NCI-H2029 (cell line): ENCODE results near the gene DNTTIP2.
"Not testable (repeated sequence)": the region's sequence is repeated elsewhere in the genome, so short reads cannot be mapped to it uniquely, and the experiment has no call there.

Source experiments
- DNase-seq: peaks from one replicate; lab custom pipeline; 2025; lab: John Stamatoyannopoulos, UW

The DNTTIP2 gene

DNA sequence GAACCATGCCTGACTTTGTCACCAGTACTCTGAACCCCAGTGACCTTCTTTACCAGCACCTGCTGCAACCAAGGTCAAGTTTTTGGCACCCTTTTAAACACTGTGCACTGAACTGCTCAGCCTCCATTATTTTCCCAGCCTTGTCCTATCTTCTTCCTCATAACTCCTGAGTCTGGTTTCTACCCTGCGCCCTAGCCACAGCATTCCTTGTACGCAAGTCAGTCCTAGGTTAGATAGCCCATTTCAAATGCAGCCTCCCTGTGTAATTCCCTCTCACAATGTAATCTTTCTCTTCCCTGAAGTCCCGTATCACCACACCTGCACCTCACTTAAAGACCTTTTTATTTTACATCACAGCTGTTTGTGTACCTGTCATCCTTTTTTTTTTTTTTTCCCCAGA lies 37.2 kb downstream of the DNTTIP2 start:
- DNase-seq: no peak

DNA sequence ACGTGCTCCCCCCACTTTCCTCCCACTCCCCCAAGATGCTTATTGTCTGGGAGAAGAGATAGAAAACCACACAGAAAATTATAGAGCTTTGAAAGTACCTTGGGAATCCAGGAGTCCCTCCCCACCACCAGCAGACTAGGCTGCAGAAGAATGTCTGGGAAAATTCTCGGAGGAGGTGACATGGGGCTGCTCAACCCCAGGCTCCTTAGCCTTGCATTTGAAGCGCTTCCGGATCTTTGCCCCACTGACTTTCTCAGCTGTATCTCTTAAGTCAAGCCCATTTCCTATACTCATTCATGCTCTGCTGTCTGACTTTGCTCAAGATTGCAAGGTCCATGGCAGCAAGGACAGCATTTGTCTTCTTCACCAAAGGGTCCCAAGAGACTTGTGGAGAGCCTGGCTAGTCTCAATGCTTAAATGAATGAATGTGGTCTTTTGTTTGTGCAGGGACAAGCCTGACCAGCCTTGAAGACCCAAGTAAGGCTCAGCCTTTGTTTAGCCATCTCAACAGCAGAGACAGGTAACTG lies 38.0 kb downstream of the DNTTIP2 start:
- no peak for DNase-seq

DNA sequence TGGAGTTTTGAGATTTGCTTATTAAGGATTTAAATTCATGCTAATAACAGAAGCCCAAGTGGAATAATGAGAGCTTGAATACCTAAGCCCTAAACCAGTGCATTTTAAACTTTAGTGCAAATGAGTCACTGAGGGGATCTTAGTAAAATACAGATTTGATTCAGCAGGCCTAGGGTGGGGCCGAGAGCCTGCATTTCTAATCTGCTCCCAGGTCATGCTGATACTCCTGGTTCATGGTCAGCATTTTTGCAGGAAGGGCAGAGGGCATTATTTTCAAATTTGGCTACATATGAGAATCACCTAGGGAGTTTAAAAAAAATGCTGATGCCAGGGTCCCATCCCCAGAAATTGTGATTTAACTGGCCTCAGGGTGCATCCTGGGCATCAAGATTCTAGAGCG lies 39.3 kb downstream of the DNTTIP2 start:
- no peak for DNase-seq

DNA sequence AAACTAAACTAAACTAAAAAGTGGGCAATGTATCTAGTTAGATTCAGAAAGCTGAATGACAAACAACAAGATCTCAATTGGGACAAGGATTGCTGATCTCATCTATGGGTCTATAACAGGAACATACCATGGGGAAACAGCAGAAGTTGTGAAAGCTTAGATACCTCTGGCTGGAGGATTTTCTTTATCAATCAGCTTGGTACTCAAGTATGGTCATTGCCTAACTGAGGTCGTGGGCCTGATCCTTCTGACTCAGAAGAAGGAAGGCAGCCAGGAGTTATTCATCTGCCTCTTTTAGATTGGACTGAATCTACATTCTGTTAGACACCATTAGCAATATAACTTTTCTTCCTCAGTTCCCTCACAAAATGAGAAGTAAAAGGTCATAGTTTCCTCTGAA lies 39.7 kb downstream of the DNTTIP2 start:
- no peak for DNase-seq

DNA sequence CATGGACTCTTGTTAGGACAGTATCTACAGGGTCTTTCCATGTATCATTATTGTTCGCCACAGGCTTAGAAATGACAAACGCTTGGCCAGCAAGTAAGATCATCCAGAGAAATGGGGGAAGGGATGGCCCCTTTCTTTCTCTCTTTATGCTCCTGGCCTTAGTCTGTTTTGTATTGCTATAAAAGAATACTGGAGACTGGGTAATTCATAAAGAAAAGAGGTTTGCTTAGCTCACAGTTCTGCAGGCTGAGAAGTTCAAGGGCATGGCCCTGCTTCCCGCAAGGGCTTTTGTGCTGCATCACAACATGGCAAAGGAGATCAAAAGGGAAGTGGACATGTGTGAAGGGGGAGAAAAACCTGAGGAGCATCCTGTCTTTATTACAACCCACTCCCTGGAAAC lies 41.0 kb downstream of the DNTTIP2 start:
- DNase-seq: no peak

DNA sequence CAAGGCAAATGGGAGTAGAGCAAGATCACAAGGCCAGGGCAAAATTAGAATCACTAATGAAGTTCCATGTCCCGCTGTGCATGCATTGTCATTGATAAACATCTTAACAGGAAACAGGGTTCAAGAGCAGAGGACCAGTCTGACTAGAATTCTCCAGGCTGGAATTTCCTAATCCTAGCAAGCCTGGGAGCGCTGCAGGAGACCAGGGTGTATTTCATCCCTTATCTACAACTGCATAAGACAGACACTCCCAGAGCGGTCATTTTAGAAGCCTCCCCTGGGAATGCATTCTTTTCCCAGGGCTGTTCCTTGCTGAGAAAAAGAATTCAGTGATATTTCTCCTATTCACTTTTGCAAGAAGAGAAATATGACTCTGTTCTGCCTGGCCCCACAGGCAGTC lies 45.7 kb downstream of the DNTTIP2 start:
- DNase-seq: not testable (repeated sequence)

DNA sequence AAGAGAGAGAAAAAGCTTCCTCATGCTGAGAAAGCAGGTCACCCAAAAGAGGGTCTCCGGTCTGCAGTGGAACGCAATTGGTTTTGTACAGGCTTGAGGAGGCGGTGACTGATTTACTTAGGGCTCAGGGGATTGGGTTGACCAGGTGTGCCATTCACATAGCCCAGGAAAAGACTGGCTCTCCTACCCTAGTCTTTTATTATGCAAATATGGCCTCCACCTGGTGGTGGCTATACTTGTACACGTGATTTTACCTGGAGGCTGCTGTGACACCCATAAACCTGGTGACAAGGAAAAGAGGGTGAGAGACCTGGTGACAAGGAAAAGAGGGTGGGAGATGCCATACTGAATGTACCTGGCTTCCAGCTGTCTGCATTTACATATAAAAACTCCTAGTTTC lies 49.9 kb downstream of the DNTTIP2 start:
- no peak for DNase-seq

DNA sequence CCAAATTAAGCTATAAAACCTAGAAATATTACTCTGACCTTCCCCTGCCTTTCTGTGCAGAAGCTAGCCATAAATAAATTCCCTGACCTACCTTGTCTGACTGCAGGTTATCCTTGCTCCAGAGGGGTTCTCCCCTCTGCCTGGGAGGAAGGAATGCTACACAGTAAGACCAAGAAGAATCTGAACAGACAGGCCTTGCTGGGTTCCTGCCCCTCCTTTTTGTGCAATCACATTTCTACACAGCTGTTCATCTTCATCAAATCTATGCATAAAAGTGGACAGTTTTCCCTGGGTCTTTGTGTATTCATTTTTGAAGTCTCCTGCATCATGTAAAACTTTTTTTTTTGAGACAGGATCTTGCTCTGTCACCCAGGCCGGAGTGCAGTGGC lies 50.6 kb downstream of the DNTTIP2 start:
- DNase-seq: no peak

DNA sequence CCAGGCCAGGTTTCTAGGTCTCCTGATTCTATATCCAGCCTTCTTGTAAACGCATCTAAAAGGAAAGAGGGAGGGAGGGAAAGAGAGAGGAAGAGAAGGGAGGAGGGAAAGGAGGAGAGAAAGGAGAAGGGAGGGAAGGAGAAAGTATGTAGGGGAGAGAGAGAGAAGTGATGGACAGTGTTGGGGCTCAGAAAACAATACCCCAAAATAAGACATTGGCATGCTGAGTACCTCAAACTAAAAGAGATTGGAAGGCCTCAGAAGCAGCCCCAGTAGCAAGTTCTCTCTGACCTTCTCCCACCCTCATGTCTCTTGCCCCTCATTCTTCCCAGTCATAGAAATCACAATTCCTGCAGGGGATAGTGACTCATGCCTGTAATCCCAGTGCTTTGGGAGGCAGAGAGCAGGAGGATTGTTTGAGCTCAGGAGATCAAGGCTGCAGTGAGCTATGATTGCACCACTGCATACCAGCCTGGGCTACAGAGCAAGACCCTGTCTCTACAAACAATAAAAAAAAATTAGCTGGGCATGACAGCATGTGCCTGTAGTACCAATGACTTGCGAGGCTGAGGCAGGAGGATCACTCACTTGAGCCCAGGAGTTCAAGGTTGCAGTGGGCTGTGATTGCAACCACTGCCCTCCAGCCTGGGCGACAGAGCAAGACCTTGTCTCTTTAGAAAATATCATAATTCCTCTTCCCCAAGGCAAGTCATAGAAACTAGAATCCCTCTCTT lies 51.2 kb downstream of the DNTTIP2 start:
- DNase-seq: no peak

DNA sequence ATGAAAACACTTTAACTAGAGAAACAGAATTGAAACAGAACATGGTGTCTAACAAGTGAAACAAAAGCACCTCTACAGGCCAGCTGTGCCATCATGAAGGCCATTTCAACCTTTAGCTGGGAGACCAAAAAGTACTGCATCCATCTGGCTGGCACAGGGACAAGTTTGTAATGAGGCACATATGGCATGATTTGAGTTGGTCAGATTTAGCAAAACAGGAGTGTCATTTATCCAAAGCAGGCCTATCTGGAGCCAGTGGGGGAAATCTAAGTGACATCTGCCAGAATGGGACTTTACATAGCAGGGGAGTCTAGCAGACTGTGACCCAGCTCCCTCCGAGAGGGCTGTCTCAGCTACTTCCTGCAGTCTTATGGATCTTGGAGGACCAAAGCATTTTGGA lies 51.9 kb downstream of the DNTTIP2 start:
- DNase-seq: no peak

DNA sequence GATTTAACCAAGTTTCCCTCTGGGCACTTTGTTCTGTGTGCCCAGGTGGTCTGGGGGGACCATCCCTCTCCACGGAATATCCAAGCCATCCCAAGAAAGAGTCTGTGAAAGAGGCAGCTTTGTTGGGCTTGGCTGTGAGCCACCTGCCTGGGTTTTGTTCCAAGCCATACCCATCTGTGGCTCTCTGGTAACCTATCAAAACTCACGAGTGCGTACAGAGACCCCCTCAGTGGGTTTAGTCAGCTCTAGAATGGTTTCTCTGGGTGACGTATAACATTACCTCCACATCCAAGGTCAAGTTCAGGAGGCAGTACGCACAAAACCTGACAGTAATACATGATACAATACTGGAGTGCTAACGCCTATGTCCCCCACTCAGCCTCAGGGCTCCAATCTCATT lies 54.2 kb downstream of the DNTTIP2 start:
- DNase-seq: no peak

DNA sequence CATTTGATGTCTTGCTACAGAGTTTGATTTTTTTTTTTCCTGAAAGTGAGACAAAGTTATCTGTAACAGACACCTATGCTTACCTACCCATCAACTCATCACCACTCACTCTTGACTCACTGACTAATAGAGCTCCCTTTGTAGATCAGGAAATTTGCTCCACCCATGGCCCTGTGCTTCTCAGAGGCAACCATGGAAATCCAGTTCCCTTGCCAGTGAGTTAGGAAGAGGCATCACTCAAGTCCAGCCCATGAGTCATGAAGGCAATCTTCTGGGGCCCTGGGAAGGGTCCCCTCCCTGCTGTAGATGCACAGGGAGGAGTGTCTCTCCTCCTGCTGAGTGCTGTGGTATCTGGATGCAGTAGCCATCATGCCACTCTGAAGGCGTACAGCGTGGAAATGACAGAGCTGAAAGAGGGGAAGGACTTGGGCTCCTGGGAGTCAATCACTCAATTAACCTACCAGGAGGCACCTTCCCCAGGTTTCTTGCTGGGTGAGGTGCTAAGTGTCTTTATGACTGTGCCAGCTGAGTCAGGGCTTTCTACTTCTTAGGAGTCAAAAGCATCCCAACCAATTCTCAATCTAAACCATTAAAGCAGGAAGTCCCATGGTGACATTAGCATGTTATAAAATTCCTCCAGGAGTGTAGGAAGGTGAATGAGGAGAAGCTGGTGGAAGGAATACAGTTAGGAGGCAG lies 56.1 kb downstream of the DNTTIP2 start:
- DNase-seq: no peak

DNA sequence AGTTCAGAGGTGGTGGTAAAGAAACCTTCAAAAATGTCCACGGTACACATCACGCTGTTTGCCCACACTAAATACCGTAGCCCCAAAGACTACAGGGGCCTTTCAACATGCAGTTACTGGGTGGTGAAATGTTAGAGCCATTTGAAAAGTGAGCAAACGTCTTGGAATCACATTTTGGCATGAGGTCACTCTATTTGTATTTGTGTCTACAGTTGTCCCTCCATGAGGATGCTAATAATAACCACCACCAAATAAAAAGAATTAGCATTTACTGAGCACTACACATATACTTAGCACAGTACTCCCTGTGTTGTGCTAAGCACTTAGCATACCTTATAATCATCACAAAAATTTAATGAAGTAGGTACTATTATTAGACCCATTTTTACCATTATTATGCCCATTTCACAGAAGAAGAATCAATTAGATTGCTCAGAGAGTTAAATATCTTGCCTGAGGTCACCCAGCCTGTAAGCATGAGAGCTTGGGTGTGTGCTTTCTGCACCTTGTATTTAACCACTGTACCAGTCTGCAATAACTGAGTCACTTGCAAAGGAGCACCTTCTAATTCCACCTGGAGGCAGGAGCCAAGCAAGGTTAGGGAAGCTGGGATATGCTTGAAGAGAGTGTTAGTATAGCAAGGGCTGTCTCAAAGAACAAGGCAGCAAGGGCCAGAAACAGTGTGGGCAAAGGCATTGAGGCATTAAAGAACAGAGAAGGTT lies 57.4 kb downstream of the DNTTIP2 start:
- no peak for DNase-seq

DNA sequence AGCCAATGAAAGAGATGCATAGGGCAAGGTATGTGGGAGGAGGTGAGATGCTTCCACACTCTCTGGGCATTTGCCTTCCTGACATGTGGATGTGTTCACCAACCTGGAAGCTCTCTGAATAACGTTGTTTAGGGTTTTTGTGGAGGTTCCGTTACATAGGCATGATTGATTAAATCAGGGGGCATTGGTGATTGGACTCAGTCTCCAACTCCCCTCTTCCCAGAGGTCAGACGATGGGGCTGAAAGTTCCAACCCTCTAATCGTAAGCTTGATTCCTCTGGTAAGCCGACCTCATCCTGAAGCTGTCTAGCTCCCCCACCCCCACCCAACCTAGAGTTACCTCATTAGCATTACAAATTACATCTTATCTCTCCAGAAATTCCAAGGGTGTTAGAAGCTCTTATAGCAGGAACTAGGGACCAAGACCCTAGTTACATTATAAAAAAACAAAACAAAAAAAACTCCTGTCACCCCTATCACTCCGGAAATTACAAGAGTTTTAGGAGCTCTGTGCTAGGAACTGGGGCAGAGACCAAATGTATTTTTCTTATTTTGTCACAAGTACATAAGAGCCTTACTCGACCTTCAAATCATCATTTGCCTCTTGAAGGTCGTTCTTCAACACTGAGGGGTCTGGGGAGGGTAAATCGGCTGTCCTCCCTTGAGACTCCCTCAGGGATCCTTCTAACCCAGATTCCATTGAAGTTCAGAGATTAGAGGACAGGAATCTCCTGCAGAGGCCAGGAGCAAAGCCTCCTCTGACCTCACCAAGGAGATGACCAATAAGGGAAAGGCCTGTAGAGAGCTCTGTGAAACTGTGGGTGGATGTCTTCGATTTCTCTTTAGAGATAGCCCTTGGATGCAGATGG lies 58.2 kb downstream of the DNTTIP2 start:
- no peak for DNase-seq

DNA sequence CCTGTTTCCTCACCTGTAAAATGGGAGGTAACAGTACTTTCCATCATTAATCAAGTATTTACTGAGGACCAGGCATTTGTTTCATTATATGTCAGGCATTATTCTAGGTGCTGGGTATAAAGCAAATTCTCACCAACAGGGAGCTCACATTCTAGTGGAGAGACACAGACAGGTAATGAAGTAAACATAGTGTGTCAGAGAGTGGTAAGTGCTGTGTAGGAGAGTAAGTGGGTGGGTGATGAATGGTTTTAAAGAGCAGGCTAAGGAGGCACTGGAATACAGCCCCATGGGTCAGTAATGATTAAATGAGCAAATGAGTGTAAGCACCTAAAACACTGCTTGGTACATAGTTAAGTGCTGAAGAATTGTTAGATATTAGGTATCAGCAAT lies 60.4 kb downstream of the DNTTIP2 start:
- DNase-seq: no peak

DNA sequence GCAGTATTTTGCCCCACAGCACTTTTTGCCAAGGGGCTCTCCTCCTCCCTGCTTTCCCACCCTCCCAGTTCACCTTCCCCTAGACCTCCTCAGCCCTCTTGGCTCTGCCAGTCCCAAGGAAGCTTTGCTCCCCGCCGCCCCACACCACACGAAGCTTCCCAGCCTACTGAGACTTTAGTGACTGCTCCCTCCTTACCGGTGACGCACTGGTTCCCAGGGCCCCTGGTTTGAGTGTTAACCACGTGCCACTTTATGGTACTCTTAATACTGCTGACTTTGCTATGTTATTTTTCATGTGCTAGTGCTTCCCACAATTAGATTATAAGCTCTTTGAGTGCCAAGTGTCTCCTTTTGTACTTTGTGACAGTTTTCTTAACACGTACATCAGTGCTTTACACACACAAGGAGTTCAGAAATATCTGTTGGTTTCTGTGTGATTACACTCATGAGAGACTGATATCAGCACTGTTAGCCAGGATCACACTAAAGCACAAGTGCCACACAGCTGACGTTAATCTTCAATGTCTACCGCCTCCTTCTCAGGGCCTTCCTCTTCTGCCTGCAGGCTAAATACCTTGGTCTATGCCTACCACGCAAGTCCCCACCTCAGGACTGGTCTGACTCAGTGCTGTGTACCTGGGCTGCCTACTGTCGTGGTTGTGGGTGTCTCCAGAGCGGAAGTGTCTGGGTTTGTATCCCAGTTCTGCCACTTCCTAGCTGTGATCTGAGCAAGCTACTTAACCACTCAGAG lies 61.0 kb downstream of the DNTTIP2 start:
- DNase-seq: no peak

DNA sequence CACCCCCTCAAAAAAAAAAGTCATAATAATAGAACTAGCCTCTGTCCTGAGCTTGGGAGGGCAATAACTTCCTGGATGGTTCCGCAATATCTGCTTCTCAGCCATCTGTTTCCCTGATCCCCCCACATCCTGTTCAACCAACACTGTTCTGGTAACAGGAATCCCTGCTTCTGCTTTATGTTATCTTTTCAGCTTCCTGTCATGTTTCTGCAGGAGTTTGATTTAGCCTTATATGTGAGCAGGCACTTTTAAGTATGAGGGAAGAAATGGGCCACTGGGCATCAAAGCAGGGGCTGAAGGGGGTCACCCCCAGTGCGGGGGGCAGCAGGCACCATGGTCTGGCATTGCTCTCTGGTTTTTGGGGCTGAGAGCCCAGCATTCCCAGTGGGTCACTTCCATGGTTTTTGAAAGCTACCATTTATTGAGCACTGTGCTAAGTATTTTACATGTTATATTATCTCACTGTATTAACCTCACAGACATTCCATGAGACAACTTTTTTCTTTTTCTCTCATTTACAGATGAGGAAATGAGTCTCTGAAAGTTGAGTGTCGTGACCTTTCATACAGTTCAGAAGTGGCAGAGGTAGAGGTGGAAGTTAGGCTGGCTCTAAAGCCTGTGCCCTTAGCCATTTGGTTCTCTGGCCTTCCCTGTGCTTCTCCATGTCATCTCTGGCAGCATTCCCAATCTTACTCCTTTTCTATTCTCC lies 61.9 kb downstream of the DNTTIP2 start:
- no peak for DNase-seq
